Neural crest cell (in vitro differentiated cells): ENCODE measurements around the gene ZNF750. TPM values are rescaled to one million over a fixed set of nuclear protein-coding genes. Genes with fewer than 3 reads are reported as not detected.

Experiments used
- DNase-seq: peaks from one replicate; pipeline ENCODE4 v3.0.0; 2021; ENCODE audit warnings: low read depth, mixed read lengths, low spot score
- H3K27ac Mint-ChIP-seq: one replicate; pipeline ENCODE4 v1.8.0; 2021; ENCODE audit warnings: mild to moderate bottlenecking, mixed read lengths; ENCODE audit not compliant: unreplicated experiment
- H3K27me3 Mint-ChIP-seq: 2 replicates; pipeline ENCODE4 v1.8.0; 2021; ENCODE audit warnings: low read depth, mild to moderate bottlenecking, mixed read lengths
- H3K36me3 Mint-ChIP-seq: 2 replicates; pipeline ENCODE4 v1.8.0; 2021; ENCODE audit warnings: low read depth, mild to moderate bottlenecking, mixed read lengths
- H3K4me1 Mint-ChIP-seq: 2 replicates; pipeline ENCODE4 v1.8.0; 2021; ENCODE audit warnings: mixed read lengths
- H3K4me3 Mint-ChIP-seq: one replicate; pipeline ENCODE4 v1.8.0; 2021; ENCODE audit warnings: mild to moderate bottlenecking, mixed read lengths
- H3K9me3 Mint-ChIP-seq: 2 replicates; pipeline ENCODE4 v1.8.0; 2021; ENCODE audit warnings: mixed read lengths
- total RNA-seq: library from RNA; stranded (reverse); gene quantifications from 2 replicates; pipeline ENCODE4 v1.2.1, GENCODE V29; 2021
- TF ChIP-seq, protein P1 (sequence below): fragments of 200-600 bp; sonication (generic); conservative IDR thresholded peaks from 2 replicates; pipeline ENCODE4 v1.5.0; 2021; ENCODE audit warnings: antibody characterized with exemption, mild to moderate bottlenecking

Gene ZNF750
- total RNA-seq, 1 donor from 2014 or later, result not detected

DNA sequence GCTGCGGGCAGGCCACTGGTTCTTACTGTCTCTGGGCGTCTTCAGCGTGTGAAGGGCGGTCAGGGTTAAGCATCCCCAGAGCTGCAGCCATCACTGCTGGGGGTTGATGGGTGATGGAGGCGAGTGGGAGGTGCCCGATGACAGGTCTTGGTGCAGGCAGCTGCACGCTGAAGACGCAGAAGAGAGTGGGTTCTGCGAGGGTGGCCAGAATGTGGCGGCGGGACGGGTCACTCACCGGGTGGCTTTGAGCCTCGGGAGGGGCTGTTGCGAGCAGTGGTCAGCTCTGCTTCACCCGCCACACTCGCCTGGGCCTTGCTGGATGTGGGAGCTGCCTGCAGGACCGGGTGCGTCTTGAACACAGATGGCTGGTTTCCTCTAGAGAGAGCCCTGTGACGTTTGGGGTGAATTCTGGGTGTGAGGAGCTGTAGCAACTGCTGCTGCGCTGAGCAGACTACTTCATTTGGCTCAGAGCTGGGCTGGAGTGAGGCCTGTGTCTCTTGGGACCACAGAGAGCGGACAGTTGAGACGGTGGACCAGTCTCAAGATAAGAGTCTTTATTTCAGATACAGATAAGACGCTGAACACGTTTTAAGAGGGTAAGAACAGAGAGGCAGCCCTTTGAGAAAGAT, 44.6 kb upstream of the ZNF750 start:
- TF ChIP-seq, protein P1, sequence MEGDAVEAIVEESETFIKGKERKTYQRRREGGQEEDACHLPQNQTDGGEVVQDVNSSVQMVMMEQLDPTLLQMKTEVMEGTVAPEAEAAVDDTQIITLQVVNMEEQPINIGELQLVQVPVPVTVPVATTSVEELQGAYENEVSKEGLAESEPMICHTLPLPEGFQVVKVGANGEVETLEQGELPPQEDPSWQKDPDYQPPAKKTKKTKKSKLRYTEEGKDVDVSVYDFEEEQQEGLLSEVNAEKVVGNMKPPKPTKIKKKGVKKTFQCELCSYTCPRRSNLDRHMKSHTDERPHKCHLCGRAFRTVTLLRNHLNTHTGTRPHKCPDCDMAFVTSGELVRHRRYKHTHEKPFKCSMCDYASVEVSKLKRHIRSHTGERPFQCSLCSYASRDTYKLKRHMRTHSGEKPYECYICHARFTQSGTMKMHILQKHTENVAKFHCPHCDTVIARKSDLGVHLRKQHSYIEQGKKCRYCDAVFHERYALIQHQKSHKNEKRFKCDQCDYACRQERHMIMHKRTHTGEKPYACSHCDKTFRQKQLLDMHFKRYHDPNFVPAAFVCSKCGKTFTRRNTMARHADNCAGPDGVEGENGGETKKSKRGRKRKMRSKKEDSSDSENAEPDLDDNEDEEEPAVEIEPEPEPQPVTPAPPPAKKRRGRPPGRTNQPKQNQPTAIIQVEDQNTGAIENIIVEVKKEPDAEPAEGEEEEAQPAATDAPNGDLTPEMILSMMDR, result no peak
- Mint-ChIP-seq H3K4me1 (peaks cover 31% of the 10 kb centered on the region), H3K9me3 (peaks cover 2% of the 10 kb centered on the region), H3K27me3 (no peaks in the 10 kb centered on the region), H3K4me3 (no peak overlapping the region), H3K36me3 (peaks cover 15% of the 10 kb centered on the region), H3K27ac (peak overlapping the region; percentile 57)
- no peak for DNase-seq

DNA sequence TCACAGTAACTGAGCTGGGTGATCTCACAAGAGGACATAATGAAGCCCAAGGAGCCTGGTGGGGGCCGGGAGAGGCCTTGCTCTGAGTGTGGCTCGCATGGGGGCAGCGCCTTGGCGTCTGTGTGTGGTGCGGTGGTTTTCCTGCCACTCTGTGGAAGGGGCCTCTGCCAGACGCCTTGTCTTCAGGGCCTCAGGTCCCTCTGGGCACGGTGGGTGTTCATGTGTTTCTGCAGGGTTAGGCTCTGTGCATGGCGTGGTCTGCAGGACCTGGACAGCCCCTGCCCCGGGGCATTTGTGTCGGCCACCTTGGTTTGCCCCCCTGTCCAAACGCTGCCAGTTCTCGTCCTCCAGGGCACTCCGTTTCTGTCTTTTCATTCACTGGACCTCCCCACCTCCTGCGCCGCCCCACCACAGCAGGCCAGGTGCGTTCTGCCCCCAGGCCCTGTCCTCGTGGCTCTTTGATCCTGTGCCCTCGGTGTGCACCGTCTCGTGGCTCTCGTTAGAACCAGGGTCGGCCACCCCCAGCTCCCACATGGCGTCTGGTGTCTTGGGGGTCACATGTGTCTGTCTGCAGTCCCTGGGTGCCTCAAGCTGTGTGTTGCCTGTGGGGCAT, 43.7 kb upstream of the ZNF750 start:
- TF ChIP-seq, protein P1, result no peak
- H3K4me3 Mint-ChIP-seq, result no peak overlapping the region
- H3K27ac Mint-ChIP-seq, result peak overlapping the region; percentile 57
- peaks cover 30% of the 10 kb centered on the region for H3K4me1 Mint-ChIP-seq
- H3K9me3 Mint-ChIP-seq, result peaks cover 2% of the 10 kb centered on the region
- no peaks in the 10 kb centered on the region for H3K27me3 Mint-ChIP-seq
- no peak for DNase-seq
- peaks cover 15% of the 10 kb centered on the region for H3K36me3 Mint-ChIP-seq

DNA sequence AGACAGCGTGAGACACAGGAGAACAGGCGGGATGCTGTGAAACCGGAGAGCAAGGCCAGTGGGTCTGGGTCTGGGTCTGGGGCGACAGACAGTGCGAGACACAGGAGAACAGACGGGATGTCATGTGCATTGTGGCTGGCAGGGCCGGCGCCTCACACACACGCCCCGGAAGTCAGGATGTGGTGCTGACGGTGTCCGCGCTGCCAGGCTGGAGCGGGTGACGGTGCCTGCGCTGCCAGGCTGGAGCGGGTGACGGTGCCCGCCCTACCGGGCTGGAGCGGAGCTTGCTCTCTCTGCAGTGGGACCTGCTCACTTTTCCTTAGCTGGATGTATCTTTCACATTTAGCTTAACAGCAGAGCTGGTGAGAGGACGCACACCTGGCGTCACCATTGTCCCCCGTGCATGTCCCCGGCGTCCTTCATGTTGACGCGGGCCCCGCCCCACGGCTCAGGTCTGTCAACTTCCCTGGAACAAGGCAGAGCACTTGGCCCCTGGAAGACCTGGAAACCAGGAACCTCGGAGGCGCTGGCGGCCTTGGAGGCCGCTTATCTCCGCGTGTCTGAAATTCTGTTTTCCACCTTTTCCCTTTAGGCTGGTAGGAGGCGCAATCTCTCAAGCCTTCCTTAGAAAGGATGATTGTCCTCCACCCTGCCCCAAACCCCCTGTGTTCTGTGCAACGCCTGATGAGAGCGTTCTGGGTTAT, 43.0 kb upstream of the ZNF750 start:
- Mint-ChIP-seq H3K27ac (no peak overlapping the region), H3K27me3 (no peaks in the 10 kb centered on the region), H3K36me3 (peaks cover 12% of the 10 kb centered on the region), H3K4me3 (no peak overlapping the region), H3K9me3 (peaks cover 2% of the 10 kb centered on the region), H3K4me1 (peaks cover 29% of the 10 kb centered on the region)
- TF ChIP-seq, protein P1, result no peak
- no peak for DNase-seq

DNA sequence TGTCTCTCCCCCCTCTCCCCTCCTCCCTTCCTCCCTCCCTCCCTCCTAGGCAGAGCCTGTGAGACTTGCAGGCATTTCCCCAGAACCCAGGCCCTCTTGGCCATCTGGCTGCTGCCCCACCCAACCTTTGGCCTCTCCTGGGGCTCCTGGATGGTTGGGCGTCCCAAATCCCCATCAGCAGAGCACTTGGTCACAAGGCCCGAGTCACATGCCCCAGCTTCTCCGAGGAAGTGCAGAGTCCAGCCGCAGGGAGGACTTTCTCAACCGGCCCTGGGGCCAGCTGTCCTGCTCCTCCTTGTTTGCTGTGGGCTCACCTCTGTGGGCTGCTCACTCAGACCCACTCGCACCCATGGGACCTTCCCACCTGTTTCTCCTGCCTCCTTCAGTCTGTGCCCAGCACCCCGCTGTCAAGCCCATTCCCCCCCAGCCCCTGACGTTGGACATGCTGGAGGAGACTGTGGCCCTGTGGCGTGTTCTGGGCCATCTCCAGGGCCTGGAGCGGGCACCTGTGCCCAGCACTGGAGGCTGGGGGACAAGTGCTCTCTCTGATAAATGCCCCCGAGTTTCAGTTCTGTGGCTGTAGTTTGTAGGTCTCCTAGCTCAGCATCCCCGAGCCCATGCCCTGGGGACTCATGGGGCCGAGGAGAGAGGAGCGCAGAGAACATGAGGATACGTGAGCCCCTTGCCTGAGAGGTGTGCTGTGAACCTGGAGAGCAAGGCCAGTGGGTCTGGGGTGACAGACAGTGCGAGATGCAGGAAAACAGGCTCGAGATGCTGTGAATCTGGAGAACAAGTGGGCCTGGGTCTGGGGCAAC, 42.3 kb upstream of the ZNF750 start:
- no peaks in the 10 kb centered on the region for H3K9me3 Mint-ChIP-seq
- H3K27me3 Mint-ChIP-seq, result no peaks in the 10 kb centered on the region
- H3K4me1 Mint-ChIP-seq, result peaks cover 22% of the 10 kb centered on the region
- H3K36me3 Mint-ChIP-seq, result peaks cover 5% of the 10 kb centered on the region
- no peak overlapping the region for H3K27ac Mint-ChIP-seq
- no peak overlapping the region for H3K4me3 Mint-ChIP-seq
- TF ChIP-seq, protein P1, result no peak
- DNase-seq, result no peak

DNA sequence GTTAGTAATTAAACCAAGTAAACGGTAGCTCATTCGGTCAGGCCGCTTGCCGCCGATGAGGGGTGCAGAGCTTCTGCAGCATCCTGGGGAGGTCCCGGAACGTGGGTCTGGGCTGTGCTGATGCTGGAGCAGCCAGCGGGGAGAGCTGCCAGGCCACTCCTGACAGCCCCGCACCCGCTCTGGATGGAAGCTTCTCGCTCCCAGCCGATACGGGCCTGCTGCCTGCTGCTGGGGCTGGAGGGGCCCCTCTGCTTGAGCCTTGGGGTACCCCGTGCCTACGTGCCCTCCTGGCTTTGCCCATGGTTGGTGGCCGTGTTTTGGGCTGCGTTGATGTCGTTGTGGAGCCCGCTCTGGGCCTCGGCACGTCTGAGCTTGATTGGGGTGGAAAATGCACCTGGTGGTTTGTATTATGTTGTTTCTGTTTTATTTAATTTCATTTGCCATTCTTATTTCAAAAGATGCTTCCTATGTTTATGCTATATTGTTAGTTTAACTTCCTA, 41.6 kb upstream of the ZNF750 start:
- no peak for DNase-seq
- no peaks in the 10 kb centered on the region for H3K27me3 Mint-ChIP-seq

More for the DNA sequence above, 41.6 kb upstream of the ZNF750 start:
- TF ChIP-seq, protein P1, result no peak
- peaks cover 3% of the 10 kb centered on the region for H3K36me3 Mint-ChIP-seq
- peaks cover 19% of the 10 kb centered on the region for H3K4me1 Mint-ChIP-seq
- no peak overlapping the region for H3K27ac Mint-ChIP-seq
- no peaks in the 10 kb centered on the region for H3K9me3 Mint-ChIP-seq
- no peak overlapping the region for H3K4me3 Mint-ChIP-seq
